Activated T-cell treated with anti-CD3 and anti-CD28 coated beads, Interleukin-2, amount 50 U/mL, for 72 hours (primary cell): ENCODE results near the gene PTGDS. TPM values are rescaled to one million over a fixed set of nuclear protein-coding genes. Genes with fewer than 3 reads are reported as not detected.

Experiments used
- ATAC-seq, 2 donors: fragments of 150-1000 bp; cut with Tn5 transposase; replicated peaks in 1 of 2; 2 replicates each; pipeline ENCODE4 v1.10.0; 2021; ENCODE audit warnings: moderate library complexity in 2 of 2, mild to moderate bottlenecking in 1 of 2
- DNase-seq, 2 donors: peaks; one replicate each; pipeline ENCODE4 v3.0.0; 2021 to 2022; ENCODE audit warnings: mixed read lengths in 1 of 2
- H3K27ac Mint-ChIP-seq: one replicate; pipeline ENCODE4 v1.8.0; 2022; ENCODE audit warnings: mild to moderate bottlenecking, moderate library complexity, mixed read lengths
- H3K27me3 Mint-ChIP-seq: one replicate; pipeline ENCODE4 v1.8.0; 2022; ENCODE audit warnings: low read depth, mixed read lengths
- H3K36me3 Mint-ChIP-seq, 2 donors: one replicate each; pipeline ENCODE4 v1.8.0; 2022; ENCODE audit warnings: mixed read lengths in 2 of 2, mild to moderate bottlenecking in 1 of 2; ENCODE audit not compliant: insufficient read depth in 2 of 2
- H3K4me1 Mint-ChIP-seq: one replicate; pipeline ENCODE4 v1.8.0; 2022; ENCODE audit warnings: low read depth, mixed read lengths
- H3K4me3 Mint-ChIP-seq, 2 donors: one replicate each; pipeline ENCODE4 v1.8.0; 2022; ENCODE audit warnings: mild to moderate bottlenecking in 2 of 2, mixed read lengths in 2 of 2, moderate library complexity in 2 of 2
- H3K9me3 Mint-ChIP-seq, 2 donors: one replicate each; pipeline ENCODE4 v1.8.0; 2022; ENCODE audit warnings: mixed read lengths in 2 of 2
- total RNA-seq, 2 donors: library from RNA; stranded (reverse); gene quantifications; one replicate each; pipeline ENCODE4 v1.2.3, GENCODE V29; 2022

PTGDS gene
- total RNA-seq, 2 donors from 2014 or later, result not detected

- H3K36me3 Mint-ChIP-seq, result no peaks in the 10 kb centered on the region
- peak overlapping the region; percentile 12 for H3K27ac Mint-ChIP-seq
- H3K9me3 Mint-ChIP-seq, result no peaks in the 10 kb centered on the region
- H3K27me3 Mint-ChIP-seq, result no peaks in the 10 kb centered on the region
- H3K4me3 Mint-ChIP-seq, result peak overlapping the region; percentile 69 to 79
- DNase-seq, result peak; percentile 85 to 91
- peak; percentile 46 to 62 for ATAC-seq
- H3K4me1 Mint-ChIP-seq, result peaks cover 49% of the 10 kb centered on the region
Observed at GRCh38 chr9:137029058-137029936, 52.0 kb downstream of the PTGDS start.

GRCh38 chr9:137030006-137030405 is 52.7 kb downstream of the PTGDS start:
- DNase-seq (peak; percentile 34 to 37), ATAC-seq (no peak)
- Mint-ChIP-seq H3K4me3 (peak overlapping the region; percentile 76 to 79), H3K27me3 (no peaks in the 10 kb centered on the region), H3K4me1 (peaks cover 57% of the 10 kb centered on the region), H3K36me3 (no peaks in the 10 kb centered on the region), H3K27ac (no peak overlapping the region), H3K9me3 (no peaks in the 10 kb centered on the region)

- H3K27me3 Mint-ChIP-seq, result no peaks in the 10 kb centered on the region
- peak overlapping the region; percentile 76 to 79 for H3K4me3 Mint-ChIP-seq
- peaks cover 61% of the 10 kb centered on the region for H3K4me1 Mint-ChIP-seq
- H3K36me3 Mint-ChIP-seq, result no peaks in the 10 kb centered on the region
- DNase-seq (peak; percentile 82 to 88), ATAC-seq (peak; percentile 7 to 19)
- no peaks in the 10 kb centered on the region for H3K9me3 Mint-ChIP-seq
- no peak overlapping the region for H3K27ac Mint-ChIP-seq
Observed at GRCh38 chr9:137030538-137031527, 53.5 kb downstream of the PTGDS start.

Other genes with a start within 250 kb of the PTGDS start
- gene LCN10, start 234.6 kb upstream of the PTGDS start, total RNA-seq, result under 1 TPM; 0.21 to 0.70 TPM
- not detected for gene LCN6, start 229.0 kb upstream of the PTGDS start, total RNA-seq
- gene LCN8, start 219.3 kb upstream of the PTGDS start, total RNA-seq, result not detected
- not detected for gene LCN15, start 213.0 kb upstream of the PTGDS start, total RNA-seq
- 10 to 100 TPM; 18.7 to 20.9 TPM for gene TMEM141, start 186.2 kb upstream of the PTGDS start, total RNA-seq
- gene CCDC183, start 181.2 kb upstream of the PTGDS start, total RNA-seq, result under 1 TPM; 0.46 to 0.72 TPM
- gene RABL6, start 169.6 kb upstream of the PTGDS start, total RNA-seq, result 10 to 100 TPM; 65.7 to 66.8 TPM
- gene AJM1, start 135.0 kb upstream of the PTGDS start, total RNA-seq, result 1 to 10 TPM; 5.3 to 5.7 TPM
- 100 to 1,000 TPM in 1 of 2 donors, 10 to 100 TPM in 1; 95.7 to 111 TPM for gene PHPT1, start 128.1 kb upstream of the PTGDS start, total RNA-seq
- 10 to 100 TPM; 11.7 to 14.8 TPM for gene MAMDC4, start 125.2 kb upstream of the PTGDS start, total RNA-seq
- 100 to 1,000 TPM; 254 to 267 TPM for gene EDF1, start 111.2 kb upstream of the PTGDS start, total RNA-seq
- gene TRAF2, start 91.0 kb upstream of the PTGDS start, total RNA-seq, result 10 to 100 TPM; 53.5 to 73.3 TPM
- 10 to 100 TPM; 67.7 to 74.9 TPM for gene FBXW5, start 32.8 kb upstream of the PTGDS start, total RNA-seq
- gene C8G, start 32.3 kb upstream of the PTGDS start, total RNA-seq, result 1 to 10 TPM; 2.6 to 3.4 TPM
- 1 to 10 TPM; 1.0 to 1.4 TPM for gene LCN12, start 25.2 kb upstream of the PTGDS start, total RNA-seq
- not detected for gene LCNL1, start 5.5 kb downstream of the PTGDS start, total RNA-seq
- gene PAXX, start 14.9 kb downstream of the PTGDS start, total RNA-seq, result 10 to 100 TPM; 51.8 to 56.9 TPM
- under 1 TPM; 0.43 to 0.65 TPM for gene CLIC3, start 19.1 kb downstream of the PTGDS start, total RNA-seq
- gene ABCA2, start 50.7 kb downstream of the PTGDS start, total RNA-seq, result 10 to 100 TPM; 23.9 to 27.5 TPM
- 1 to 10 TPM; 1.6 to 1.8 TPM for gene FUT7, start 54.6 kb downstream of the PTGDS start, total RNA-seq
- 10 to 100 TPM; 27.2 to 28.7 TPM for gene NPDC1, start 68.7 kb downstream of the PTGDS start, total RNA-seq
- under 1 TPM; 0.28 to 0.48 TPM for gene ENTPD2, start 76.6 kb downstream of the PTGDS start, total RNA-seq
- gene SAPCD2, start 93.1 kb downstream of the PTGDS start, total RNA-seq, result 1 to 10 TPM; 6.6 to 8.4 TPM
- gene UAP1L1, start 100.0 kb downstream of the PTGDS start, total RNA-seq, result 10 to 100 TPM; 13.6 to 14.3 TPM
- gene MAN1B1, start 109.5 kb downstream of the PTGDS start, total RNA-seq, result 10 to 100 TPM; 40.3 to 45.8 TPM
- 100 to 1,000 TPM; 155 to 158 TPM for gene DPP7, start 137.2 kb downstream of the PTGDS start, total RNA-seq
- 1 to 10 TPM in 1 of 2 donors, under 1 TPM in 1; 0.38 to 1.2 TPM for gene GRIN1, start 161.7 kb downstream of the PTGDS start, total RNA-seq
- gene LRRC26, start 192.5 kb downstream of the PTGDS start, total RNA-seq, result not detected
- gene TMEM210, start 194.6 kb downstream of the PTGDS start, total RNA-seq, result under 1 TPM; 0.50 to 0.74 TPM
- gene ANAPC2, start 211.1 kb downstream of the PTGDS start, total RNA-seq, result 10 to 100 TPM; 56.9 to 63.5 TPM
- 10 to 100 TPM; 64.1 to 84.5 TPM for gene SSNA1, start 211.2 kb downstream of the PTGDS start, total RNA-seq
- gene TPRN, start 223.2 kb downstream of the PTGDS start, total RNA-seq, result 10 to 100 TPM; 13.3 to 19.9 TPM
- 10 to 100 TPM; 27.4 to 33.3 TPM for gene TMEM203, start 228.1 kb downstream of the PTGDS start, total RNA-seq
- 10 to 100 TPM; 43.3 to 50.9 TPM for gene NDOR1, start 228.2 kb downstream of the PTGDS start, total RNA-seq
- gene RNF208, start 244.7 kb downstream of the PTGDS start, total RNA-seq, result 10 to 100 TPM in 1 of 2 donors, 1 to 10 TPM in 1; 6.6 to 10.3 TPM
- 1 to 10 TPM; 1.0 to 2.0 TPM for gene CYSRT1, start 247.7 kb downstream of the PTGDS start, total RNA-seq
- gene RNF224, start 250.0 kb downstream of the PTGDS start, total RNA-seq, result under 1 TPM in 1 of 2 donors, not detected in 1; 0.14 TPM